Measurements from ENCODE around the gene HES4.
"Not testable (repeated sequence)": the region's sequence is repeated elsewhere in the genome, so short reads cannot be mapped to it uniquely, and the experiment has no call there.

HES4 gene

DNA sequence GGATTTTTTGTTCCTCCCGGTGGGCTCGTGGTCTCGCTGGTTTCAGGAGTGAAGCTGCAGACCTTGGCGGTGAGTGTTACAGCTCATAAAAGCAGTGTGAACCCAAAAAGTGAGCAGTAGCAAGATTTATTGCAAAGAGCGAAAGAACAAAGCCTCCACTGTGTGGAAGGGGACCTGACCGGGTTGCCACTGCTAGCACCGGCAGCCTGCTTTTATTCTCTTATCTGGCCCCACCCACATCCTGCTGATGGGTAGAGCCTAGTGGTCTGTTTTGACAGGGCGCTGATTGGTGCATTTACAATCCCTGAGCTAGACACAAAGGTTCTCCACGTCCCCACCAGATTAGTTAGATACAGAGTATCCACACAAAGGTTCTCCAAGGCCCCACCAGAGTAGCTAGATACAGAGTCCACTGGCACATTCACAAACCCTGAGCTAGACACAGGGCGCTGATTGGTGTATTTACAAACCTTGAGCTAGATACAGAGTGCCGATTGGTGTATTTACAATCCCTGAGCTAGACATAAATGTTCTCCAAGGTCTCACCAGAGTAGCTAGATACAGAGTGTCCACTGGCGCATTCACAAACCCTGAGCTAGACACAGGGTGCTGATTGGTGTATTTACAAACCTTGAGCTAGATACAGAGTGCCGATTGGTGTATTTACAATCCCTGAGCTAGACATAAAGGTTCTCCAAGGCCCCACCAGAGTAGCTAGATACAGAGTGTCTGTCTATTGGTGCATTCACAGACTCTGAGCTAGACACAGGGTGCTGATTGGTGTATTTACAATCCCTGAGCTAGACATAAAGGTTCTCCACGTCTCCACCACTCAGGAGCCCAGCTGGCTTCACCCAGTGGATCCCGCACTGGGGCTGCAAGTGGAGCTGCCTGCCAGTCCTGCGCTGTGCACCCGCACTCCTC, 17.8 kb upstream of the HES4 start:
- DNase-seq (ENCODE audit: low spot score): not testable (repeated sequence)

- no peak for DNase-seq (ENCODE audit: low spot score)
Observed at GRCh38 chr1:1014799-1015681, 15.1 kb upstream of the HES4 start.

DNA sequence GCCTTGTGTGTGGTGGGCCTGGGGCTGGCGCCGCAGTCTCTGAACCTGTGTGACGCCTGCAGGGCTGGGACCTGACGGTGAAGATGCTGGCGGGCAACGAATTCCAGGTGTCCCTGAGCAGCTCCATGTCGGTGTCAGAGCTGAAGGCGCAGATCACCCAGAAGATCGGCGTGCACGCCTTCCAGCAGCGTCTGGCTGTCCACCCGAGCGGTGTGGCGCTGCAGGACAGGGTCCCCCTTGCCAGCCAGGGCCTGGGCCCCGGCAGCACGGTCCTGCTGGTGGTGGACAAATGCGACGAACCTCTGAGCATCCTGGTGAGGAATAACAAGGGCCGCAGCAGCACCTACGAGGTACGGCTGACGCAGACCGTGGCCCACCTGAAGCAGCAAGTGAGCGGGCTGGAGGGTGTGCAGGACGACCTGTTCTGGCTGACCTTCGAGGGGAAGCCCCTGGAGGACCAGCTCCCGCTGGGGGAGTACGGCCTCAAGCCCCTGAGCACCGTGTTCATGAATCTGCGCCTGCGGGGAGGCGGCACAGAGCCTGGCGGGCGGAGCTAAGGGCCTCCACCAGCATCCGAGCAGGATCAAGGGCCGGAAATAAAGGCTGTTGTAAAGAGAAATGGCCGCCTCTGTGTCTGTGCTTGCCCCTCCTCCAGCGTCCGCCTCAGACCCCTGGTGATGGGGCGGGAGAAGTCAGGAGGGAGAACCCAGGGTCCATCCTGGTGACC, 14.2 kb upstream of the HES4 start:
- DNase-seq (ENCODE audit: low spot score): no peak

DNA sequence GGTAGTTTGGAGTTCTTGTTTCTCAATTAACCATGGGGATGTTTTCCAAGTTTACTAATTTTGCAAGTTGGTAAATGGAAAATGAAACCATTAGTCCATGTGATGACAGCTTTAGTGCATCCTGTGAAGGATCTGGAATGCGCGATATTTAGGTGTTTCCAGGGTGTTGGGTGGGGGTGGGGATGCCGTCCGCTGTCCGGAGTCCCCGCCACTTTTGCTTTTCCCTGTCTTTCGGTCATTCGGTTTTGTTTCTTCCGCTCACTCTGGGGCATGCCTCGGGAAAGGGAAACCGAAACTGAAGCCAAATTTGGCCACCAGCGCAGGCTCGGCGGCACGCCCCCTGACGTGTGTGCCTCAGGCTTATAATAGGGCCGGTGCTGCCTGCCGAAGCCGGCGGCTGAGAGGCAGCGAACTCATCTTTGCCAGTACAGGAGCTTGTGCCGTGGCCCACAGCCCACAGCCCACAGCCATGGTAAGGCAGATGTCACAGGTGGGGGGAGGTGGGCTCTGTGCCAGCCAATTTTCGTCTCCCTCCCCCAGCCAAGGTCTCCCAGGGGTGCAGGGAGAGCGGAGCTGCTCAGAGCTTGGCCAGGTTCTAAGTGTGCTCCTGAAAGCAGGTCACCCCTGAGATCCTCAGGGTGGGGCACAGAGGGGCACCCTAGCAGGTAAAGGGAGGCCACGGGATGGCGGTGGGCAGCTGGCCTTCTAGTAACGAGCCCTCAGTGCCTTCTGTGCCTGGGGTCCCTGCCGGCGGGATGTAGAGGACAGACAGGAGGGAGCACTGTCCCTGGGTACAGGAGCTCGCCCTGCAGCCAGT, 13.4 kb upstream of the HES4 start, which contains the start of gene ISG15:
Gene ISG15, plus strand, starts transcription at position 393 of the 817 bp plus-strand sequence. Its CDS starts 77 bp downstream, at position 470.
- DNase-seq (ENCODE audit: low spot score): peak; percentile 79

GRCh38 chr1:1012736-1013104, 12.8 kb upstream of the HES4 start:
- not testable (repeated sequence) for DNase-seq (ENCODE audit: low spot score)

- no peak for DNase-seq (ENCODE audit: low spot score)
Observed at GRCh38 chr1:1011396-1011949, 11.6 kb upstream of the HES4 start.

- not testable (repeated sequence) for DNase-seq (ENCODE audit: low spot score)
Observed at GRCh38 chr1:1010131-1010530, 10.2 kb upstream of the HES4 start.

DNA sequence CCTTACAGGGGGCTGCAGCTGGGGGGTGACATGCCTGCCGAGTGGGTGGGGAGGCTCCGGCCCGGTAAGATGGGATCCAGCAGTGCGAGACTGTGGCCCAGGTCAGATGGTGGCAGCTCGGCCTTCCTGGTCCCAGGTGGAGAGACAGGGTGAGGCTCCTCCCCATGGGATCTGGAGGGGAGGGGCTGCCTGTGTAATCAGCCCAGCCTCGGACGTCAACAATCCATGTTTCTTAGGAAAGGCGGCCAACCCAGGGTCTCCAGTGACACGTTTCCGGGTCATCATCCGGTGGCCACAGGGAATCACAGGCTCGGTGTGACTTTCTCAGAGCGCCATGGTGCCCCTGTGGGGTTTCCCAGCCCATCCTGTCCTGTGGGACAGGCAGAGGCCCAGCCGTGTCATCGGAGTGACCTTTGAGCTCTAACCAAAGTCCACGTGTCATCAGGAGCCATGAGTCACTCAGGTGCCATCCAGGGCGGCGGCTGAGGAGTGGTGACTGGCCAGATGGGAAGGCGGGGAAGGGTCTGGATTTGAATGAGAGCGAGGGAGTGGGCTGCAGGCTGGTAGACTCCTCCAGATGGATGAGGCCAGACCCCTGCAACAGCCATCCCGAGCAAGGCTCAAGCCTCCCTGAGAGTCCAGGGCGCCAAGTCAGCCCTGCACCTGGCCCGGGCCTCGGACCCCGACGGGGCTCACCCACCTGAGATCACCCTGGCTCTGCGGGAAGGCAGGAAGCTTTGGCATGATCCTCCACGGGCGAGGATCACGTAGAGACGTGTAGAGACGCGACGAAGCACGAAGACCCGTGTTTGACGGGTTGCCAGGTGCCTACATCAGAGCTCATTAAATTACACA, 6.6 kb upstream of the HES4 start:
- no peak for DNase-seq (ENCODE audit: low spot score)

GRCh38 chr1:1005774-1006304, 5.9 kb upstream of the HES4 start:
- no peak for DNase-seq (ENCODE audit: low spot score)

- no peak for DNase-seq (ENCODE audit: low spot score)
Observed at GRCh38 chr1:1004780-1005697, 5.1 kb upstream of the HES4 start.

DNA sequence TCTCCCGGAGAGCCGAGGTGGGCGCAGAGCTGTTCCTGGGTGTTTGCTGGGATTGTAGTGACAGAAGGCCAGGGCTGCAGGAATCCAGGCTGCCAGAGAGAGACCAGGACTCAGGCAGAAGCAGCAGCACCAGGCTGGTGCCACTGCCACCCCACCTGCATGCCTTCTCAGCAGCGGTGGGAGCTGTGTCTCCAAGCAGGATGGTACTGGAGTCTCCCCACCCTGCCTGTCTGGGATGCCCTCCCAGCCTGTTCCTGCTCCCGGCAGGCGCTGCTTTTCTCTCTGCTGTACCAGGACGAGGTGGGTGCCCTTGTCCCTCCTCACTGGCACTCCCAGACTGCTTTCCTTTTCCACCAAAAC, 4.5 kb upstream of the HES4 start:
- DNase-seq (ENCODE audit: low spot score): no peak

DNA sequence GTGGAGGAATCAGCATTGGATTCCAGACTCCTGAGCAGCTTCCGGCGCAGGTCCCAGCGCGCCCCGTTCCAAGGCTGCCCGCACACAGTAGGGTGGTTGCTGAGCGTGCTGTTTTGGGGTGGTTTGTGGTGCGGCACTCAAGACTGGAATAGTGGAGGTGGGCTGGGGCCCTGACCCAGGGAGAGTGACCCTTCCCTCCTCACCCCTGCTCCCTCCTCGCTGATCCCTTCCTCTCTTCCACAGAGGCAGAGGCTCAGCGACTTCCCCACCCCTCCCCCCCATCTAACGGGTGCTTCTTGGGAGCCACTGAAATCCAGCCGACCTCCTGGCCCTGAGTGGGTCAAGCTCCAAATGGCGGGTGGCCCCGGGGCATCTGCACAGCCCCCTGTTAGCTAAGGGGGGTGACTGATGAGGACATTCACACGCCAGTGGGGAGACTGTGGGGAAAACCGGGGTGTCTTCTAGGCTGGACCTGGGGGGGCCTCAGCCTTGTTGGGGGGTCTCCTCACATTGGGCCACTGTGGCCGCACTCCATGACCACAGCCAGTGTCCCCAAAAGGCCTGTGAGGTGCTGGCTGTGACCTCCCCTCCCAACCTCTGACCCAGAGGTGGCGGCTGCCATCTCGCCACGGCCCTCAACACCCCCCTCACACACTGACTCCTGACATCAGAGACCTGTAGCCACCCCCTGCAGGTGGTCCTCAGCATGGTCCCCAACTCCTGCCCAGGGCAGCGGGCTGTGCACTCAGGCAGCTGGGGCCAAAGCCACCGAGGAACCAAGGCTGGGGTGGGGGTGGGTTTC, 3.9 kb upstream of the HES4 start:
- DNase-seq (ENCODE audit: low spot score): no peak

GRCh38 chr1:1001057-1001783, 1.3 kb upstream of the HES4 start:
- no peak for DNase-seq (ENCODE audit: low spot score)

GRCh38 chr1:1000357-1001056, 610 bp upstream of the HES4 start:
- DNase-seq (ENCODE audit: low spot score): peak; percentile 52

GRCh38 chr1:998995-999724, 737 bp downstream of the HES4 start:
- no peak for DNase-seq (ENCODE audit: low spot score)

GRCh38 chr1:998745-998994, 1.2 kb downstream of the HES4 start:
- no peak for DNase-seq (ENCODE audit: low spot score)

All from putamen (tissue), 1 donor.